IMR-90 (cell line): ENCODE measurements around the gene FSTL3. TPM values are rescaled to one million over a fixed set of nuclear protein-coding genes. Genes with fewer than 3 reads are reported as not detected.

Source experiments
- ATAC-seq: fragments of 200-7000 bp; cut with Tn5 transposase; 2 replicates; pipeline ENCODE4 v1.9.1; 2020; ENCODE audit warnings: low read depth, mild to moderate bottlenecking, moderate library complexity
- BruUV-seq: library from RNA; stranded (reverse); fragments of 400-500 nt; replicated peaks from 2 replicates; lab custom pipeline; 2021; lab: Mats Ljungman, UMichigan
- CTCF ChIA-PET: fragments of 300-600 bp; formaldehyde crosslinking; extraction: SDS; loops from one replicate; lab custom pipeline; 2021; ENCODE audit warnings: antibody characterized with exemption; lab: Yijun Ruan, JAX
- POLR2A ChIA-PET: fragments of 300-600 bp; sonication (Branson Sonifier 250); formaldehyde crosslinking; loops from one replicate; lab custom pipeline; 2022; ENCODE audit warnings: antibody characterized with exemption; ENCODE audit not compliant: unreplicated experiment; lab: Charles Lee
- DNase-seq: peaks from one replicate; pipeline ENCODE4 v3.0.0; 2013
- H2AFZ ChIP-seq: replicated peaks from 2 replicates; pipeline ENCODE3; 2013; ENCODE audit warnings: low read length, mild to moderate bottlenecking; ENCODE audit not compliant: poor library complexity
- H2AK5ac ChIP-seq: 2 replicates; pipeline ENCODE4 v1.6.1; 2013; ENCODE audit warnings: low read depth, low read length, inconsistent platforms
- H2AK9ac ChIP-seq: replicated peaks from 2 replicates; pipeline ENCODE3; 2013; ENCODE audit warnings: mild to moderate bottlenecking, low read depth, low read length, moderate library complexity; ENCODE audit not compliant: poor library complexity
- H2BK120ac ChIP-seq: 2 replicates; pipeline ENCODE4 v1.6.1; 2013; ENCODE audit warnings: low read depth, low read length, inconsistent platforms
- H2BK15ac ChIP-seq: 3 replicates; pipeline ENCODE4 v1.6.1; 2013; ENCODE audit warnings: low read depth, low read length, inconsistent platforms
- H2BK20ac ChIP-seq: 2 replicates; pipeline ENCODE4 v1.6.1; 2013; ENCODE audit warnings: low read depth, mild to moderate bottlenecking, inconsistent platforms, low read length, moderate library complexity
- H2BK5ac ChIP-seq: 2 replicates; pipeline ENCODE4 v1.6.1; 2013; ENCODE audit warnings: mild to moderate bottlenecking, low read depth, low read length, inconsistent platforms; ENCODE audit not compliant: poor library complexity, severe bottlenecking
- H3K14ac ChIP-seq: replicated peaks from 2 replicates; pipeline ENCODE4 v1.6.1; 2013; ENCODE audit warnings: low read depth, low read length, inconsistent platforms
- H3K18ac ChIP-seq: 2 replicates; pipeline ENCODE4 v1.6.1; 2013; ENCODE audit warnings: low read depth, low read length, control low read depth
- H3K23ac ChIP-seq: 2 replicates; pipeline ENCODE4 v1.6.1; 2013; ENCODE audit warnings: low read depth, low read length, inconsistent platforms
- H3K27ac ChIP-seq: 2 replicates; pipeline ENCODE4 v1.5.1; 2013; ENCODE audit warnings: mild to moderate bottlenecking, control low read depth, low read length; ENCODE audit not compliant: insufficient read depth
- H3K27me3 ChIP-seq: 2 replicates; pipeline ENCODE4 v1.6.1; 2013; ENCODE audit warnings: low read length; ENCODE audit not compliant: control insufficient read depth, insufficient read depth
- H3K36me3 ChIP-seq: 2 replicates; pipeline ENCODE4 v1.6.1; 2013; ENCODE audit warnings: low read length, mixed read lengths; ENCODE audit not compliant: control insufficient read depth, insufficient read depth
- H3K4ac ChIP-seq: 2 replicates; pipeline ENCODE4 v1.6.1; 2013; ENCODE audit warnings: low read depth, low read length, inconsistent platforms
- H3K4me1 ChIP-seq: 2 replicates; pipeline ENCODE4 v1.6.1; 2013; ENCODE audit warnings: low read length, mixed read lengths; ENCODE audit not compliant: control insufficient read depth, insufficient read depth
- H3K4me2 ChIP-seq: 2 replicates; pipeline ENCODE4 v1.6.1; 2013; ENCODE audit warnings: low read depth, mild to moderate bottlenecking, control low read depth, low read length, moderate library complexity
- H3K4me3 ChIP-seq: 2 replicates; pipeline ENCODE4 v1.5.1; 2013; ENCODE audit warnings: low read depth, mild to moderate bottlenecking, control low read depth, low read length, moderate library complexity; ENCODE audit not compliant: insufficient read depth
- H3K56ac ChIP-seq: 2 replicates; pipeline ENCODE4 v1.6.1; 2013; ENCODE audit warnings: low read length, inconsistent platforms; ENCODE audit not compliant: insufficient read depth; ENCODE audit errors: extremely low read depth
- H3K79me1 ChIP-seq, 2 experiments: 2 replicates each; pipeline ENCODE4 v1.6.1; 2013; ENCODE audit warnings: low read length in 2 of 2, inconsistent platforms in 1 of 2, low read depth in 1 of 2
- H3K9ac ChIP-seq: 2 replicates; pipeline ENCODE4 v1.6.1; 2013; ENCODE audit warnings: low read depth, low read length, control low read depth
- H3K9me1 ChIP-seq: 2 replicates; pipeline ENCODE4 v1.6.1; 2013; ENCODE audit warnings: low read length, inconsistent platforms; ENCODE audit not compliant: insufficient read depth
- H3K9me3 ChIP-seq: 2 replicates; pipeline ENCODE4 v1.6.1; 2013; ENCODE audit warnings: low read length; ENCODE audit not compliant: control insufficient read depth, insufficient read depth
- H4K20me1 ChIP-seq: 2 replicates; pipeline ENCODE4 v1.6.1; 2013; ENCODE audit warnings: low read length, inconsistent platforms; ENCODE audit not compliant: insufficient read depth
- H4K5ac ChIP-seq: 2 replicates; pipeline ENCODE4 v1.6.1; 2013; ENCODE audit warnings: mild to moderate bottlenecking, low read depth, low read length, control low read depth
- H4K8ac ChIP-seq, 2 experiments: 2 replicates each; pipeline ENCODE4 v1.6.1; 2013; ENCODE audit warnings: low read depth in 2 of 2, low read length in 2 of 2, control low read depth in 1 of 2, inconsistent platforms in 1 of 2
- H4K91ac ChIP-seq: 2 replicates; pipeline ENCODE4 v1.6.1; 2013; ENCODE audit warnings: low read depth, low read length, inconsistent platforms; ENCODE audit not compliant: insufficient read depth
- WGBS, 2 experiments: methylation state at CpG; one replicate each; pipeline versions ENCODE4 v1.1.5 to v1.1.7; 2013; ENCODE audit warnings: missing lambda C conversion rate in 2 of 2; ENCODE audit not compliant: insufficient read length in 1 of 2; ENCODE audit errors: extremely low coverage in 2 of 2; 5-methylcytosine and 5-hydroxymethylcytosine counted together
- dilution Hi-C: fragments of 300-500 bp; cut with HindIII; formaldehyde crosslinking; loops from one replicate; pipeline ENCODE4 v1.14.3; 2018; ENCODE audit warnings: low sequenced_read_pairs; ENCODE audit not compliant: unreplicated experiment
- in situ Hi-C: fragments of 300-500 bp; cut with MboI; formaldehyde crosslinking; loops from 3 replicates; pipeline ENCODE4 v1.14.3; 2019; ENCODE audit warnings: low sequenced_read_pairs, inconsistent platforms, mixed read lengths
- intact Hi-C: fragments of 100-400 bp; cut with micrococcal nuclease; formaldehyde crosslinking; loops from 2 replicates; pipeline ENCODE4 v1.10.0; 2022
- polyA plus RNA-seq, 3 experiments: library from polyadenylated mRNA; depleted of rRNA; stranded (reverse); fragments of >200 nt; gene quantifications; 2 replicates each; pipeline ENCODE4 v1.2.3, GENCODE V29; 2012; ENCODE audit warnings: low replicate concordance in 1 of 3
- total RNA-seq: library from RNA; depleted of rRNA; stranded (reverse); fragments of >200 nt; gene quantifications from 2 replicates; pipeline ENCODE4 v1.2.3, GENCODE V29; 2012
- TF ChIP-seq, protein P1 (sequence below): conservative IDR thresholded peaks from 2 replicates; pipeline ENCODE4 v1.5.1; 2012; ENCODE audit warnings: mild to moderate bottlenecking, low read depth, low read length, improper control_type of control experiment

The FSTL3 gene
- total and polyA plus RNA-seq, 2 of the 4 experiments (the other 2 are of a cell fraction) = 32.3 to 76.9 TPM

DNA sequence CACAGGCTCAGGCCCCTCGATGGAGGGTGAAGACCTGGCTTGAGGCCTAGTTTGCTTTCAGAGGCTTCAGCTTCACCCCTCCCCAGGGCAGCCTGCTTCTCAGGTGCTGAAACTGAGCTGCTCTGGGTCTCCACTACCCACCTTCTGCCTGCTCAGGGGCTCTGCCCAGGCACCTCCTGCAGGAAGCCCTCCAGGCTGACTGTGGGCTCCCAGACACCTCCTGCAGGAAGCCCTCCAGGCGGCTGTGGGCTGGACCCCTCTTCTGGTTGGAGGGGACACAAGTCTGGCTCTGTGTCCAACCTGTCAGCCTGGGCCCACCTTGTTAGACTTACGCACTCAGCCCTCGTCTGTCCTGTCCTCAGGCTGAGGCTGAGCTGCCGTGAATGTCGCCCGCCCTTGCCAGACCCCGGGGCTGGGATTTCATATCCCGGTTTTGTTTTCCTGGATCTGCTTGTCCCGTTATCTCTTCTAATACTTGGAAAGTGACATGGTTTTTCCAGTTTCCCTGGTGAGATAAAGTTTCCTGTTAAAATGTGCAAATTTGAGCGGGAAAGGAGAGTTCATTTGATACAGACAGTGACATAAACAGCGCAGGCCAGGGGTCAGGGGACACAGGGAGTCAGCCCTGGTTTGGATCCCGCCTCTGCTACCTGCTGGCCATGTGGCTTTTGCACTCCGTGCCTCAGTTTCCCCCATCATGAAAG, 53.9 kb downstream of the FSTL3 start:
- Histone ChIP-seq H3K4me1 (no peaks in the 10 kb centered on the region), H3K36me3 (peaks cover 14% of the 10 kb centered on the region), H2BK20ac (no peak overlapping the region), H3K4me3 (no peak overlapping the region), H2AFZ (no peak overlapping the region), H4K8ac (no peak overlapping the region), H3K14ac (no peak overlapping the region), H3K4me2 (no peak overlapping the region), H4K5ac (no peak overlapping the region), H3K9me1 (no peaks in the 10 kb centered on the region), H3K56ac (no peak overlapping the region), H3K27ac (no peak overlapping the region), H2AK9ac (no peak overlapping the region), H3K79me1 (no peaks in the 10 kb centered on the region), H2BK5ac (no peak overlapping the region), H3K4ac (no peak overlapping the region), H2BK15ac (no peak overlapping the region), H3K9ac (no peak overlapping the region), H3K27me3 (no peaks in the 10 kb centered on the region), H2AK5ac (no peak overlapping the region), H3K23ac (no peak overlapping the region), H2BK120ac (no peak overlapping the region), H3K18ac (no peak overlapping the region), H4K20me1 (no peaks in the 10 kb centered on the region), H3K9me3 (no peaks in the 10 kb centered on the region), H4K91ac (no peak overlapping the region)
- ATAC-seq (no peak), DNase-seq (no peak)
- no TSS peak for BruUV-seq
- in situ Hi-C loops (loop anchor here (5.0 kb wide), 2 partner anchors 63 to 143 kb away; partner anchors contain the start of gene HCN2), dilution Hi-C loops (no loop called here), intact Hi-C loops (no loop called here)
- TF ChIP-seq, protein P1, sequence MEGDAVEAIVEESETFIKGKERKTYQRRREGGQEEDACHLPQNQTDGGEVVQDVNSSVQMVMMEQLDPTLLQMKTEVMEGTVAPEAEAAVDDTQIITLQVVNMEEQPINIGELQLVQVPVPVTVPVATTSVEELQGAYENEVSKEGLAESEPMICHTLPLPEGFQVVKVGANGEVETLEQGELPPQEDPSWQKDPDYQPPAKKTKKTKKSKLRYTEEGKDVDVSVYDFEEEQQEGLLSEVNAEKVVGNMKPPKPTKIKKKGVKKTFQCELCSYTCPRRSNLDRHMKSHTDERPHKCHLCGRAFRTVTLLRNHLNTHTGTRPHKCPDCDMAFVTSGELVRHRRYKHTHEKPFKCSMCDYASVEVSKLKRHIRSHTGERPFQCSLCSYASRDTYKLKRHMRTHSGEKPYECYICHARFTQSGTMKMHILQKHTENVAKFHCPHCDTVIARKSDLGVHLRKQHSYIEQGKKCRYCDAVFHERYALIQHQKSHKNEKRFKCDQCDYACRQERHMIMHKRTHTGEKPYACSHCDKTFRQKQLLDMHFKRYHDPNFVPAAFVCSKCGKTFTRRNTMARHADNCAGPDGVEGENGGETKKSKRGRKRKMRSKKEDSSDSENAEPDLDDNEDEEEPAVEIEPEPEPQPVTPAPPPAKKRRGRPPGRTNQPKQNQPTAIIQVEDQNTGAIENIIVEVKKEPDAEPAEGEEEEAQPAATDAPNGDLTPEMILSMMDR = no peak
- CTCF ChIA-PET = no interaction called here
- 74% methylated on average over 3 of the region's 14 CpGs; no CpG with 5 or more reads in 1 of the 2 experiments for WGBS, 2 experiments
- POLR2A ChIA-PET = no interaction called here
